H1 (cell line): ENCODE results near the gene VEZT. TPM values are rescaled to one million over a fixed set of nuclear protein-coding genes. Genes with fewer than 3 reads are reported as not detected.
"Not testable (repeated sequence)": the region's sequence is repeated elsewhere in the genome, so short reads cannot be mapped to it uniquely, and the experiment has no call there.

Source experiments
- CTCF ChIA-PET: fragments of 300-600 bp; sonication (Branson Sonifier 250); formaldehyde crosslinking; loops from one replicate; lab custom pipeline; 2021; ENCODE audit not compliant: partially characterized antibody; lab: Charles Lee
- POLR2A ChIA-PET: fragments of 300-600 bp; sonication (Branson Sonifier 250); formaldehyde crosslinking; loops from one replicate; lab custom pipeline; 2021; ENCODE audit warnings: inconsistent platforms; ENCODE audit not compliant: partially characterized antibody; lab: Charles Lee
- DNase-seq, 2 experiments: peaks; one replicate each; pipeline versions ENCODE4 v3.0.0 to v3.0.0-alpha.2; 2010 to 2022; ENCODE audit warnings: low spot score in 2 of 2, low read depth in 1 of 2, mixed read lengths in 1 of 2
- FAIRE-seq: peaks from 2 replicates; lab custom pipeline; 2011; peaks lifted over from hg19 to GRCh38; lab: Jason Lieb, UNC
- H2AFZ ChIP-seq: 2 replicates; pipeline ENCODE4 v1.8.1; 2012; ENCODE audit warnings: low read length, inconsistent platforms
- H2AK5ac ChIP-seq: 2 replicates; pipeline ENCODE4 v1.6.1; 2013; ENCODE audit warnings: low read depth, low read length
- H2BK120ac ChIP-seq: replicated peaks from 2 replicates; pipeline ENCODE3; 2013; ENCODE audit warnings: low read depth, low read length, inconsistent platforms
- H2BK12ac ChIP-seq: 2 replicates; pipeline ENCODE4 v1.6.1; 2013; ENCODE audit warnings: low read depth, low read length
- H2BK15ac ChIP-seq: 2 replicates; pipeline ENCODE4 v1.6.1; 2013; ENCODE audit warnings: low read length
- H2BK20ac ChIP-seq: 2 replicates; pipeline ENCODE4 v1.6.1; 2013; ENCODE audit warnings: low read length
- H2BK5ac ChIP-seq: 2 replicates; pipeline ENCODE4 v1.6.1; 2013; ENCODE audit warnings: low read depth, low read length
- H3K14ac ChIP-seq: 2 replicates; pipeline ENCODE4 v1.6.1; 2013; ENCODE audit warnings: inconsistent platforms; ENCODE audit not compliant: insufficient read length
- H3K18ac ChIP-seq: 2 replicates; pipeline ENCODE4 v1.6.1; 2013; ENCODE audit warnings: low read length; ENCODE audit errors: extremely low read depth
- H3K23ac ChIP-seq: 2 replicates; pipeline ENCODE4 v1.6.1; 2013; ENCODE audit warnings: inconsistent platforms; ENCODE audit not compliant: insufficient read length
- H3K23me2 ChIP-seq: 2 replicates; pipeline ENCODE4 v1.6.1; 2013; ENCODE audit warnings: low read depth, low read length
- H3K27ac ChIP-seq: 2 replicates; pipeline ENCODE4 v1.6.1; 2011; ENCODE audit warnings: low read depth, low read length, inconsistent platforms
- H3K27me3 ChIP-seq, 4 experiments: replicated peaks in 1 of 4; 1 replicate in 1 of 4; 2 replicates in 3 of 4; pipeline versions ENCODE4 v1.6.1 to v1.8.1; 2011 to 2013; ENCODE audit warnings: low read length in 3 of 4, mild to moderate bottlenecking in 3 of 4, inconsistent platforms in 2 of 4, mixed read lengths in 2 of 4, moderate library complexity in 1 of 4; ENCODE audit not compliant: control insufficient read depth in 3 of 4, insufficient read depth in 3 of 4; ENCODE audit errors: extremely low read depth in 1 of 4
- H3K36me3 ChIP-seq, 4 experiments: 2 replicates each; pipeline versions ENCODE4 v1.6.1 to v1.8.1; 2011 to 2013; ENCODE audit warnings: mild to moderate bottlenecking in 4 of 4, low read length in 3 of 4, moderate library complexity in 2 of 4, control low read depth in 1 of 4, inconsistent platforms in 1 of 4; ENCODE audit not compliant: insufficient read depth in 4 of 4, control insufficient read depth in 2 of 4
- H3K4ac ChIP-seq: replicated peaks from 2 replicates; pipeline ENCODE3; 2013; ENCODE audit warnings: low read length, low read depth, mixed read lengths, inconsistent platforms; ENCODE audit not compliant: insufficient read length
- H3K4me1 ChIP-seq, 4 experiments: replicated peaks in 1 of 4; 1 replicate in 1 of 4; 2 replicates in 3 of 4; pipeline versions ENCODE4 v1.6.1 to v1.8.1; 2011 to 2013; ENCODE audit warnings: low read length in 3 of 4, inconsistent platforms in 2 of 4, mixed read lengths in 1 of 4; ENCODE audit not compliant: insufficient read depth in 4 of 4, control insufficient read depth in 3 of 4
- H3K4me2 ChIP-seq, 2 experiments: 2 replicates each; pipeline versions ENCODE4 v1.6.1 to v1.8.1; 2011 to 2013; ENCODE audit warnings: low read depth in 2 of 2, low read length in 2 of 2, control low read depth in 1 of 2, inconsistent platforms in 1 of 2, mild to moderate bottlenecking in 1 of 2; ENCODE audit not compliant: insufficient read depth in 1 of 2
- H3K4me3 ChIP-seq, 4 experiments: fragments of 200-600, 300-600 bp in 1 of 4; sonication (generic), shearing (Covaris generic), sonication (Bioruptor Twin) in 1 of 4; 2 replicates each; pipeline versions ENCODE4 v1.5.1 to v1.8.1; 2011 to 2016; ENCODE audit warnings: low read length in 4 of 4, low read depth in 3 of 4, control low read depth in 2 of 4, inconsistent platforms in 2 of 4, mild to moderate bottlenecking in 2 of 4, mixed read lengths in 1 of 4, moderate library complexity in 1 of 4; ENCODE audit not compliant: insufficient read depth in 2 of 4; ENCODE audit errors: extremely low read depth in 1 of 4
- H3K56ac ChIP-seq: replicated peaks from 2 replicates; pipeline ENCODE3; 2013; ENCODE audit warnings: low read depth, mild to moderate bottlenecking, mixed read lengths, low read length, inconsistent platforms; ENCODE audit not compliant: insufficient read length
- H3K79me1 ChIP-seq: 2 replicates; pipeline ENCODE4 v1.6.1; 2013; ENCODE audit warnings: low read depth, low read length, control low read depth
- H3K79me2 ChIP-seq, 2 experiments: 2 replicates each; pipeline versions ENCODE4 v1.6.1 to v1.8.1; 2012 to 2013; ENCODE audit warnings: low read length in 2 of 2, mild to moderate bottlenecking in 2 of 2, inconsistent platforms in 1 of 2; ENCODE audit not compliant: insufficient read depth in 2 of 2, control insufficient read depth in 1 of 2
- H3K9ac ChIP-seq, 4 experiments: replicated peaks in 1 of 4; 1 replicate in 1 of 4; 2 replicates in 3 of 4; pipeline versions ENCODE4 v1.6.1 to v1.8.1; 2011 to 2013; ENCODE audit warnings: low read depth in 3 of 4, low read length in 3 of 4, control low read depth in 2 of 4, mild to moderate bottlenecking in 2 of 4, moderate library complexity in 2 of 4, inconsistent platforms in 1 of 4; ENCODE audit errors: extremely low read depth in 1 of 4
- H3K9me3 ChIP-seq, 2 experiments: 2 replicates each; pipeline versions ENCODE4 v1.6.1 to v1.8.1; 2012 to 2013; ENCODE audit warnings: mild to moderate bottlenecking in 2 of 2, moderate library complexity in 2 of 2, control low read depth in 1 of 2, inconsistent platforms in 1 of 2, low read depth in 1 of 2, low read length in 1 of 2, mixed read lengths in 1 of 2; ENCODE audit not compliant: insufficient read depth in 2 of 2
- H4K20me1 ChIP-seq, 2 experiments: replicated peaks in 1 of 2; 2 replicates each; pipeline versions ENCODE3 to v1.8.1; 2011 to 2013; ENCODE audit warnings: inconsistent platforms in 2 of 2, low read length in 2 of 2, mild to moderate bottlenecking in 1 of 2; ENCODE audit not compliant: insufficient read depth in 2 of 2, control insufficient read depth in 1 of 2
- H4K5ac ChIP-seq: 2 replicates; pipeline ENCODE4 v1.6.1; 2013; ENCODE audit warnings: low read length, low read depth, mixed read lengths, inconsistent platforms; ENCODE audit not compliant: insufficient read length
- H4K8ac ChIP-seq: 2 replicates; pipeline ENCODE4 v1.8.0; 2013; ENCODE audit warnings: mild to moderate bottlenecking, moderate library complexity, low read length, inconsistent platforms; ENCODE audit not compliant: insufficient read depth; ENCODE audit errors: extremely low read depth
- H4K91ac ChIP-seq: replicated peaks from 2 replicates; pipeline ENCODE3; 2013; ENCODE audit warnings: low read length, mixed read lengths, inconsistent platforms; ENCODE audit not compliant: insufficient read length
- WGBS, 2 experiments: shearing (Covaris generic) in 1 of 2; methylation state at CpG; one replicate each; pipeline versions ENCODE4 v1.1.6 to v1.1.7; 2013 to 2015; ENCODE audit warnings: low lambda C conversion rate in 2 of 2, mixed read lengths in 2 of 2, inconsistent platforms in 1 of 2, low coverage in 1 of 2, missing lambda C conversion rate in 1 of 2; ENCODE audit not compliant: insufficient replicate concordance in 2 of 2, insufficient coverage in 1 of 2, insufficient read length in 1 of 2; ENCODE audit errors: extremely low coverage in 1 of 2, missing lambda C conversion rate in 1 of 2; 5-methylcytosine and 5-hydroxymethylcytosine counted together
- polyA plus RNA-seq, 7 experiments: library from polyadenylated mRNA; depleted of rRNA in 3 of 7; stranded (reverse) in 5 of 7; unstranded in 2 of 7; fragments of >200 nt in 5 of 7; fragments of 200-250 nt in 2 of 7; gene quantifications; 1 replicate in 5 of 7; 2 replicates in 1 of 7; 4 replicates in 1 of 7; pipeline versions ENCODE4 v1.2.1 to v1.2.3, GENCODE V29; 2011 to 2013; ENCODE audit warnings: missing spikeins in 2 of 7, mixed read lengths in 2 of 7
- total RNA-seq: library from RNA; stranded (reverse); fragmentation: NEBNext Ultra II Directional; extraction: Animal tissue kit (Norgen Biotek cat#: 25700); gene quantifications from 2 replicates; pipeline ENCODE4 v1.2.1, GENCODE V29; 2021

The VEZT gene
- total and polyA plus RNA-seq, 2 of the 8 experiments (the other 6 are each of a cell fraction or from before 2014, with no cell fraction given) = 44.0 to 56.1 TPM

- not testable (repeated sequence) for H3K4me1 ChIP-seq, H2AFZ ChIP-seq, H2BK5ac ChIP-seq, H4K91ac ChIP-seq, H3K23ac ChIP-seq, H2BK15ac ChIP-seq, H3K27ac ChIP-seq, H3K56ac ChIP-seq, H4K5ac ChIP-seq, H2BK12ac ChIP-seq, H3K27me3 ChIP-seq, H3K14ac ChIP-seq, H2AK5ac ChIP-seq, FAIRE-seq, H3K9me3 ChIP-seq, H2BK120ac ChIP-seq, H3K23me2 ChIP-seq, H3K9ac ChIP-seq, H2BK20ac ChIP-seq, H3K4ac ChIP-seq, H4K8ac ChIP-seq, H3K4me2 ChIP-seq, H3K79me1 ChIP-seq, DNase-seq, H3K18ac ChIP-seq, H3K4me3 ChIP-seq, H4K20me1 ChIP-seq
- WGBS, 2 experiments = 91% methylated on average over 6 of the region's 6 CpGs; no CpG with 5 or more reads in 1 of the 2 experiments
- peaks cover 0 to 83% of the 10 kb centered on the region in 2 experiments; a peak in 3 of 4 replicates for H3K79me2 ChIP-seq
- CTCF ChIA-PET = interaction anchor here (0.6 kb wide), 1 partner anchor 167 kb away, joined by 3 read pairs; no protein-coding TSS in a partner anchor
- POLR2A ChIA-PET = interaction anchor here (1.3 kb wide), 1 partner anchor 11 kb away, joined by 3 read pairs; no protein-coding TSS in a partner anchor
- peaks cover 0 to 14% (median 5%) of the 10 kb centered on the region in 4 experiments; a peak in 2 of 8 replicates for H3K36me3 ChIP-seq
These were observed 23.5 kb downstream of the VEZT start for GRCh38 chr12:95241138-95241537.
